GM23338 (cell line): ENCODE data around the gene SYNDIG1L. TPM values are rescaled to one million over a fixed set of nuclear protein-coding genes. Genes with fewer than 3 reads are reported as not detected.

Experiments used
- ATAC-seq: fragments of 200-7000 bp; cut with Tn5 transposase; 3 replicates; pipeline ENCODE4 v1.9.1; 2020
- DNase-seq: peaks from one replicate; pipeline ENCODE4 v3.0.0-alpha.2; 2015; ENCODE audit warnings: low spot score
- H2AFZ ChIP-seq: fragments of 200-600 bp; sonication (generic); 2 replicates; pipeline ENCODE4 v1.8.0; 2016; ENCODE audit warnings: antibody characterized with exemption, mild to moderate bottlenecking, moderate library complexity
- H3F3A ChIP-seq: fragments of 200-600 bp; sonication (generic); replicated peaks from 2 replicates; pipeline ENCODE4 v1.8.0; 2017; ENCODE audit warnings: antibody characterized with exemption, mixed run types, low read depth
- H3K27ac ChIP-seq: fragments of 200-600 bp; sonication (generic); 2 replicates; pipeline ENCODE4 v1.6.1; 2016; ENCODE audit warnings: low read depth
- H3K27me3 ChIP-seq: fragments of 200-600 bp; sonication (generic); 2 replicates; pipeline ENCODE4 v1.8.0; 2016; ENCODE audit warnings: mild to moderate bottlenecking, mixed run types, moderate library complexity; ENCODE audit not compliant: insufficient read depth
- H3K36me3 ChIP-seq: fragments of 200-600 bp; sonication (generic); 2 replicates; pipeline ENCODE4 v1.8.0; 2016; ENCODE audit warnings: mild to moderate bottlenecking; ENCODE audit not compliant: insufficient read depth
- H3K4me1 ChIP-seq: fragments of 200-600 bp; sonication (generic); 2 replicates; pipeline ENCODE4 v1.8.0; 2016; ENCODE audit warnings: mild to moderate bottlenecking, moderate library complexity; ENCODE audit not compliant: insufficient read depth
- H3K4me2 ChIP-seq: fragments of 200-600 bp; sonication (generic); 2 replicates; pipeline ENCODE4 v1.7.1; 2017; ENCODE audit warnings: mixed run types
- H3K4me3 ChIP-seq: fragments of 200-600 bp; sonication (generic); 2 replicates; pipeline ENCODE4 v1.6.1; 2016; ENCODE audit warnings: mixed run types
- H3K79me2 ChIP-seq: fragments of 200-600 bp; sonication (generic); replicated peaks from 2 replicates; pipeline ENCODE4 v1.8.0; 2017; ENCODE audit warnings: mild to moderate bottlenecking; ENCODE audit not compliant: insufficient read depth
- H3K9me2 ChIP-seq: fragments of 200-600 bp; sonication (generic); 2 replicates; pipeline ENCODE4 v1.8.0; 2017; ENCODE audit not compliant: insufficient read depth
- H4K20me1 ChIP-seq: fragments of 200-600 bp; sonication (generic); replicated peaks from 2 replicates; pipeline ENCODE4 v1.8.0; 2017; ENCODE audit warnings: mild to moderate bottlenecking; ENCODE audit not compliant: insufficient read depth
- H3K27ac Mint-ChIP-seq: 2 replicates; pipeline ENCODE4 v1.8.0; 2020; ENCODE audit warnings: inconsistent platforms, mild to moderate bottlenecking, moderate library complexity, mixed read lengths
- H3K27me3 Mint-ChIP-seq: 3 replicates; pipeline ENCODE4 v1.8.0; 2022; ENCODE audit warnings: low read depth, mild to moderate bottlenecking, moderate library complexity, mixed read lengths, inconsistent platforms; ENCODE audit not compliant: insufficient read depth, poor library complexity
- H3K36me3 Mint-ChIP-seq: 3 replicates; pipeline ENCODE4 v1.8.0; 2021; ENCODE audit warnings: low read depth, mild to moderate bottlenecking, inconsistent platforms, moderate library complexity, mixed read lengths
- H3K4me1 Mint-ChIP-seq: 3 replicates; pipeline ENCODE4 v1.8.0; 2020; ENCODE audit warnings: mild to moderate bottlenecking, inconsistent platforms, mixed read lengths
- H3K4me3 Mint-ChIP-seq: 3 replicates; pipeline ENCODE4 v1.8.0; 2021; ENCODE audit warnings: moderate library complexity, mild to moderate bottlenecking, inconsistent platforms, mixed read lengths
- H3K9me3 Mint-ChIP-seq: 3 replicates; pipeline ENCODE4 v1.8.0; 2020; ENCODE audit warnings: moderate library complexity, mild to moderate bottlenecking, inconsistent platforms, mixed read lengths
- CREB1 ChIP-seq: fragments of 250-450 bp; sonication (Bioruptor Pico); IDR thresholded peaks from 2 replicates; pipeline ENCODE4 v1.5.0; 2020; ENCODE audit warnings: low read depth, mild to moderate bottlenecking, moderate library complexity
- ETS1 ChIP-seq: IDR thresholded peaks from 2 replicates; pipeline ENCODE4 v1.6.1; 2016; ENCODE audit warnings: antibody characterized with exemption
- EZH2 ChIP-seq: fragments of 200-600 bp; sonication (generic); IDR thresholded peaks from one replicate; pipeline ENCODE4 v1.8.0; 2017; ENCODE audit warnings: antibody characterized with exemption, mild to moderate bottlenecking, low read depth; ENCODE audit not compliant: unreplicated experiment
- EZH2phosphoT487 ChIP-seq: fragments of 200-600 bp; sonication (generic); IDR thresholded peaks from one replicate; pipeline ENCODE4 v1.8.1; 2018; ENCODE audit warnings: antibody characterized with exemption; ENCODE audit not compliant: unreplicated experiment
- JUNB ChIP-seq: IDR thresholded peaks from one replicate; pipeline ENCODE4 v1.6.1; 2016; ENCODE audit warnings: antibody characterized with exemption; ENCODE audit not compliant: unreplicated experiment
- NANOG ChIP-seq: IDR thresholded peaks from 2 replicates; pipeline ENCODE4 v1.6.1; 2016; ENCODE audit warnings: antibody characterized with exemption, borderline replicate concordance
- POLR2AphosphoS5 ChIP-seq: IDR thresholded peaks from 2 replicates; pipeline ENCODE4 v1.6.1; 2016; ENCODE audit warnings: antibody characterized with exemption, low read depth
- STAT1 ChIP-seq: IDR thresholded peaks from one replicate; pipeline ENCODE4 v1.6.1; 2016; ENCODE audit warnings: antibody characterized with exemption; ENCODE audit not compliant: unreplicated experiment
- ZNF114 ChIP-seq: fragments of 250-450 bp; sonication (Bioruptor Pico); IDR thresholded peaks from 2 replicates; pipeline ENCODE4 v1.5.0; 2020; ENCODE audit warnings: mild to moderate bottlenecking, moderate library complexity
- ZNF331 ChIP-seq: fragments of 250-450 bp; sonication (Bioruptor Pico); IDR thresholded peaks from 2 replicates; pipeline ENCODE4 v1.5.0; 2020; ENCODE audit warnings: low read depth, mild to moderate bottlenecking, moderate library complexity
- polyA plus RNA-seq: library from polyadenylated mRNA; unstranded; fragments of >200 nt; fragmentation: Nextera tagmentation; extraction: Ambion mirVana; gene quantifications from 2 replicates; pipeline ENCODE4 v1.2.1, GENCODE V29; 2016
- total RNA-seq: library from RNA; depleted of rRNA; stranded (reverse); fragments of >200 nt; shearing (Covaris generic); gene quantifications from 2 replicates; pipeline ENCODE4 v1.2.3, GENCODE V29; 2014
- TF ChIP-seq, protein P1 (sequence below): IDR thresholded peaks from one replicate; pipeline ENCODE4 v1.6.1; 2018; ENCODE audit warnings: antibody characterized with exemption; ENCODE audit not compliant: unreplicated experiment
- TF ChIP-seq, protein P2 (sequence below): fragments of 250-450 bp; sonication (Bioruptor Pico); IDR thresholded peaks from 2 replicates; pipeline ENCODE4 v1.5.0; 2020; ENCODE audit warnings: mild to moderate bottlenecking, moderate library complexity
- TF ChIP-seq, protein P3 (sequence below), 2 experiments: fragments of 200-600 bp in 1 of 2; sonication (generic) in 1 of 2; conservative IDR thresholded peaks; 2 replicates each; pipeline versions ENCODE4 v1.5.1 to v1.6.1; 2016 to 2017; ENCODE audit warnings: antibody characterized with exemption in 2 of 2, low read depth in 2 of 2, mild to moderate bottlenecking in 2 of 2, moderate library complexity in 1 of 2

SYNDIG1L gene
- total and polyA plus RNA-seq, 2 experiments from 2014 or later = 0.65 to 2.1 TPM

GRCh38 chr14:74421981-74422380 is 4.0 kb downstream of the SYNDIG1L start:
- Mint-ChIP-seq H3K27ac (no peak overlapping the region), H3K9me3 (no peaks in the 10 kb centered on the region), H3K4me3 (no peak overlapping the region), H3K4me1 (peaks cover 38% of the 10 kb centered on the region), H3K36me3 (no peaks in the 10 kb centered on the region), H3K27me3 (peaks cover 7% of the 10 kb centered on the region)
- H3K36me3 ChIP-seq = no peaks in the 10 kb centered on the region
- DNase-seq (no peak), ATAC-seq (no peak)
- no peak overlapping the region for H3K27ac ChIP-seq
- no peak overlapping the region for H3K4me2 ChIP-seq
- no peaks in the 10 kb centered on the region for H3K9me2 ChIP-seq
- peaks cover 12% of the 10 kb centered on the region for H3K27me3 ChIP-seq
- H4K20me1 ChIP-seq = no peaks in the 10 kb centered on the region
- H3K4me3 ChIP-seq = no peak overlapping the region
- peaks cover 15% of the 10 kb centered on the region for H3K4me1 ChIP-seq
- TF ChIP-seq EZH2phosphoT487 (no peak), ETS1 (no peak), STAT1 (no peak), CREB1 (CRISPR knock-in tag) (no peak), NANOG (no peak), ZNF114 (no peak), POLR2AphosphoS5 (no peak), JUNB (no peak), ZNF331 (CRISPR knock-in tag) (no peak), EZH2 (no peak)
- TF ChIP-seq, protein P1, sequence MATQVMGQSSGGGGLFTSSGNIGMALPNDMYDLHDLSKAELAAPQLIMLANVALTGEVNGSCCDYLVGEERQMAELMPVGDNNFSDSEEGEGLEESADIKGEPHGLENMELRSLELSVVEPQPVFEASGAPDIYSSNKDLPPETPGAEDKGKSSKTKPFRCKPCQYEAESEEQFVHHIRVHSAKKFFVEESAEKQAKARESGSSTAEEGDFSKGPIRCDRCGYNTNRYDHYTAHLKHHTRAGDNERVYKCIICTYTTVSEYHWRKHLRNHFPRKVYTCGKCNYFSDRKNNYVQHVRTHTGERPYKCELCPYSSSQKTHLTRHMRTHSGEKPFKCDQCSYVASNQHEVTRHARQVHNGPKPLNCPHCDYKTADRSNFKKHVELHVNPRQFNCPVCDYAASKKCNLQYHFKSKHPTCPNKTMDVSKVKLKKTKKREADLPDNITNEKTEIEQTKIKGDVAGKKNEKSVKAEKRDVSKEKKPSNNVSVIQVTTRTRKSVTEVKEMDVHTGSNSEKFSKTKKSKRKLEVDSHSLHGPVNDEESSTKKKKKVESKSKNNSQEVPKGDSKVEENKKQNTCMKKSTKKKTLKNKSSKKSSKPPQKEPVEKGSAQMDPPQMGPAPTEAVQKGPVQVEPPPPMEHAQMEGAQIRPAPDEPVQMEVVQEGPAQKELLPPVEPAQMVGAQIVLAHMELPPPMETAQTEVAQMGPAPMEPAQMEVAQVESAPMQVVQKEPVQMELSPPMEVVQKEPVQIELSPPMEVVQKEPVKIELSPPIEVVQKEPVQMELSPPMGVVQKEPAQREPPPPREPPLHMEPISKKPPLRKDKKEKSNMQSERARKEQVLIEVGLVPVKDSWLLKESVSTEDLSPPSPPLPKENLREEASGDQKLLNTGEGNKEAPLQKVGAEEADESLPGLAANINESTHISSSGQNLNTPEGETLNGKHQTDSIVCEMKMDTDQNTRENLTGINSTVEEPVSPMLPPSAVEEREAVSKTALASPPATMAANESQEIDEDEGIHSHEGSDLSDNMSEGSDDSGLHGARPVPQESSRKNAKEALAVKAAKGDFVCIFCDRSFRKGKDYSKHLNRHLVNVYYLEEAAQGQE = no peak
- TF ChIP-seq, protein P2, sequence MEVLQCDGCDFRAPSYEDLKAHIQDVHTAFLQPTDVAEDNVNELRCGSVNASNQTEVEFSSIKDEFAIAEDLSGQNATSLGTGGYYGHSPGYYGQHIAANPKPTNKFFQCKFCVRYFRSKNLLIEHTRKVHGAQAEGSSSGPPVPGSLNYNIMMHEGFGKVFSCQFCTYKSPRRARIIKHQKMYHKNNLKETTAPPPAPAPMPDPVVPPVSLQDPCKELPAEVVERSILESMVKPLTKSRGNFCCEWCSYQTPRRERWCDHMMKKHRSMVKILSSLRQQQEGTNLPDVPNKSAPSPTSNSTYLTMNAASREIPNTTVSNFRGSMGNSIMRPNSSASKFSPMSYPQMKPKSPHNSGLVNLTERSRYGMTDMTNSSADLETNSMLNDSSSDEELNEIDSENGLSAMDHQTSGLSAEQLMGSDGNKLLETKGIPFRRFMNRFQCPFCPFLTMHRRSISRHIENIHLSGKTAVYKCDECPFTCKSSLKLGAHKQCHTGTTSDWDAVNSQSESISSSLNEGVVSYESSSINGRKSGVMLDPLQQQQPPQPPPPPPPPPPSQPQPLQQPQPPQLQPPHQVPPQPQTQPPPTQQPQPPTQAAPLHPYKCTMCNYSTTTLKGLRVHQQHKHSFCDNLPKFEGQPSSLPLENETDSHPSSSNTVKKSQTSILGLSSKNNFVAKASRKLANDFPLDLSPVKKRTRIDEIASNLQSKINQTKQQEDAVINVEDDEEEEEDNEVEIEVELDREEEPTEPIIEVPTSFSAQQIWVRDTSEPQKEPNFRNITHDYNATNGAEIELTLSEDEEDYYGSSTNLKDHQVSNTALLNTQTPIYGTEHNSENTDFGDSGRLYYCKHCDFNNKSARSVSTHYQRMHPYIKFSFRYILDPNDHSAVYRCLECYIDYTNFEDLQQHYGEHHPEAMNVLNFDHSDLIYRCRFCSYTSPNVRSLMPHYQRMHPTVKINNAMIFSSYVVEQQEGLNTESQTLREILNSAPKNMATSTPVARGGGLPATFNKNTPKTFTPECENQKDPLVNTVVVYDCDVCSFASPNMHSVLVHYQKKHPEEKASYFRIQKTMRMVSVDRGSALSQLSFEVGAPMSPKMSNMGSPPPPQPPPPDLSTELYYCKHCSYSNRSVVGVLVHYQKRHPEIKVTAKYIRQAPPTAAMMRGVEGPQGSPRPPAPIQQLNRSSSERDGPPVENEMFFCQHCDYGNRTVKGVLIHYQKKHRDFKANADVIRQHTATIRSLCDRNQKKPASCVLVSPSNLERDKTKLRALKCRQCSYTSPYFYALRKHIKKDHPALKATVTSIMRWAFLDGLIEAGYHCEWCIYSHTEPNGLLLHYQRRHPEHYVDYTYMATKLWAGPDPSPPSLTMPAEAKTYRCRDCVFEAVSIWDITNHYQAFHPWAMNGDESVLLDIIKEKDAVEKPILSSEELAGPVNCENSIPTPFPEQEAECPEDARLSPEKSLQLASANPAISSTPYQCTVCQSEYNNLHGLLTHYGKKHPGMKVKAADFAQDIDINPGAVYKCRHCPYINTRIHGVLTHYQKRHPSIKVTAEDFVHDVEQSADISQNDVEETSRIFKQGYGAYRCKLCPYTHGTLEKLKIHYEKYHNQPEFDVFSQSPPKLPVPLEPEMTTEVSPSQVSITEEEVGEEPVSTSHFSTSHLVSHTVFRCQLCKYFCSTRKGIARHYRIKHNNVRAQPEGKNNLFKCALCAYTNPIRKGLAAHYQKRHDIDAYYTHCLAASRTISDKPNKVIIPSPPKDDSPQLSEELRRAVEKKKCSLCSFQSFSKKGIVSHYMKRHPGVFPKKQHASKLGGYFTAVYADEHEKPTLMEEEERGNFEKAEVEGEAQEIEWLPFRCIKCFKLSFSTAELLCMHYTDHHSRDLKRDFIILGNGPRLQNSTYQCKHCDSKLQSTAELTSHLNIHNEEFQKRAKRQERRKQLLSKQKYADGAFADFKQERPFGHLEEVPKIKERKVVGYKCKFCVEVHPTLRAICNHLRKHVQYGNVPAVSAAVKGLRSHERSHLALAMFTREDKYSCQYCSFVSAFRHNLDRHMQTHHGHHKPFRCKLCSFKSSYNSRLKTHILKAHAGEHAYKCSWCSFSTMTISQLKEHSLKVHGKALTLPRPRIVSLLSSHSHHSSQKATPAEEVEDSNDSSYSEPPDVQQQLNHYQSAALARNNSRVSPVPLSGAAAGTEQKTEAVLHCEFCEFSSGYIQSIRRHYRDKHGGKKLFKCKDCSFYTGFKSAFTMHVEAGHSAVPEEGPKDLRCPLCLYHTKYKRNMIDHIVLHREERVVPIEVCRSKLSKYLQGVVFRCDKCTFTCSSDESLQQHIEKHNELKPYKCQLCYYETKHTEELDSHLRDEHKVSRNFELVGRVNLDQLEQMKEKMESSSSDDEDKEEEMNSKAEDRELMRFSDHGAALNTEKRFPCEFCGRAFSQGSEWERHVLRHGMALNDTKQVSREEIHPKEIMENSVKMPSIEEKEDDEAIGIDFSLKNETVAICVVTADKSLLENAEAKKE (CRISPR knock-in tag) = no peak
- TF ChIP-seq, protein P3, sequence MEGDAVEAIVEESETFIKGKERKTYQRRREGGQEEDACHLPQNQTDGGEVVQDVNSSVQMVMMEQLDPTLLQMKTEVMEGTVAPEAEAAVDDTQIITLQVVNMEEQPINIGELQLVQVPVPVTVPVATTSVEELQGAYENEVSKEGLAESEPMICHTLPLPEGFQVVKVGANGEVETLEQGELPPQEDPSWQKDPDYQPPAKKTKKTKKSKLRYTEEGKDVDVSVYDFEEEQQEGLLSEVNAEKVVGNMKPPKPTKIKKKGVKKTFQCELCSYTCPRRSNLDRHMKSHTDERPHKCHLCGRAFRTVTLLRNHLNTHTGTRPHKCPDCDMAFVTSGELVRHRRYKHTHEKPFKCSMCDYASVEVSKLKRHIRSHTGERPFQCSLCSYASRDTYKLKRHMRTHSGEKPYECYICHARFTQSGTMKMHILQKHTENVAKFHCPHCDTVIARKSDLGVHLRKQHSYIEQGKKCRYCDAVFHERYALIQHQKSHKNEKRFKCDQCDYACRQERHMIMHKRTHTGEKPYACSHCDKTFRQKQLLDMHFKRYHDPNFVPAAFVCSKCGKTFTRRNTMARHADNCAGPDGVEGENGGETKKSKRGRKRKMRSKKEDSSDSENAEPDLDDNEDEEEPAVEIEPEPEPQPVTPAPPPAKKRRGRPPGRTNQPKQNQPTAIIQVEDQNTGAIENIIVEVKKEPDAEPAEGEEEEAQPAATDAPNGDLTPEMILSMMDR (conservative IDR thresholded peaks at IDR 0.05; ENCODE audit: low read depth in 2 of 2) = no peak
- H2AFZ ChIP-seq = no peak overlapping the region
- H3F3A ChIP-seq = no peaks in the 10 kb centered on the region
- H3K79me2 ChIP-seq = no peaks in the 10 kb centered on the region
